ENCODE results near the gene NSD2. TPM values are rescaled to one million over a fixed set of nuclear protein-coding genes. Genes with fewer than 3 reads are reported as not detected.

Gene NSD2
- total RNA-seq, 4 donors from 2014 or later, result 30.9 to 63.7 (median 40.3) TPM

GRCh38 chr4:1948232-1948631 lies 77.0 kb downstream of the NSD2 start:
- Histone ChIP-seq H3K27me3 (no peaks in the 10 kb centered on the region), H3K36me3 (peaks cover 0 to 8% of the 10 kb centered on the region in 2 donors), H3K4me1 (no peaks in the 10 kb centered on the region), H3K9me3 (no peaks in the 10 kb centered on the region), H3K4me3 (replicated peaks in 1 of 3) (no peak overlapping the region), H3K27ac (no peak overlapping the region)
- intact Hi-C loops (cut with DNase I), result no loop called here
- 91 to 95% methylated on average over 16 of the region's 16 CpGs for WGBS, 2 donors
- TF ChIP-seq, protein P1, sequence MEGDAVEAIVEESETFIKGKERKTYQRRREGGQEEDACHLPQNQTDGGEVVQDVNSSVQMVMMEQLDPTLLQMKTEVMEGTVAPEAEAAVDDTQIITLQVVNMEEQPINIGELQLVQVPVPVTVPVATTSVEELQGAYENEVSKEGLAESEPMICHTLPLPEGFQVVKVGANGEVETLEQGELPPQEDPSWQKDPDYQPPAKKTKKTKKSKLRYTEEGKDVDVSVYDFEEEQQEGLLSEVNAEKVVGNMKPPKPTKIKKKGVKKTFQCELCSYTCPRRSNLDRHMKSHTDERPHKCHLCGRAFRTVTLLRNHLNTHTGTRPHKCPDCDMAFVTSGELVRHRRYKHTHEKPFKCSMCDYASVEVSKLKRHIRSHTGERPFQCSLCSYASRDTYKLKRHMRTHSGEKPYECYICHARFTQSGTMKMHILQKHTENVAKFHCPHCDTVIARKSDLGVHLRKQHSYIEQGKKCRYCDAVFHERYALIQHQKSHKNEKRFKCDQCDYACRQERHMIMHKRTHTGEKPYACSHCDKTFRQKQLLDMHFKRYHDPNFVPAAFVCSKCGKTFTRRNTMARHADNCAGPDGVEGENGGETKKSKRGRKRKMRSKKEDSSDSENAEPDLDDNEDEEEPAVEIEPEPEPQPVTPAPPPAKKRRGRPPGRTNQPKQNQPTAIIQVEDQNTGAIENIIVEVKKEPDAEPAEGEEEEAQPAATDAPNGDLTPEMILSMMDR (IDR thresholded peaks at IDR 0.05), result no peak
- TF ChIP-seq POLR2A (IDR thresholded peaks at IDR 0.05), result no peak
- DNase-seq, result no peak

DNA sequence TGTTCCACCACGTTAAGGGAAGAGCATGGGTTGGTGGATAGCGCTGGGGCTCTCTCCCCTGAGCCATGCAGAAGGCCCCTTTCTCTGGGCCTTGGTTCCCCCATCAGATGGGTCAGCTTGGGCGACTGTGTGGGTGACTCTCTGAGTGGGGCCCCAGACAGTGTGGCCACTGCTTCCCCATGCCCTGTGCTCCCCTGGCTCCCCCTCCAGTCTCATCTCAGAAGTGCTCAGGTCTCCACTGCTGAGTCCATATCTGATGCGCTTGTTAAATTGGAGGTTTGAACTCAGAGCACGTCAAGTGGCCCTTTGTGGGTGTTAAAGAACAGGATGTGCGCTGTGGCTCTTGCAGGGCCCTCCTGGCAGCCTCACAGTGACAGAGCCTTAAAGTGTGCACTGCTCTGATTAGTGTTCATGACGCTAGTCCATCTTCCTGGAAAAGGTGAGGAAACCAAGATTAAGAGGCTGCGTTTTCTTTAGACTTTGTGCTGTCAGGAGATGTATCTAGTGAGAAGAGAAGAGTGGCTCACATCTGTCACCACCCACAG lies 77.8 kb downstream of the NSD2 start:
- no peaks in the 10 kb centered on the region for H3K4me1 ChIP-seq
- TF ChIP-seq, protein P1 (IDR thresholded peaks at IDR 0.05), result no peak
- no peaks in the 10 kb centered on the region for H3K27me3 ChIP-seq
- no peak for DNase-seq
- no peak overlapping the region for H3K4me3 ChIP-seq (replicated peaks in 1 of 3)
- intact Hi-C loops (cut with DNase I), result no loop called here
- H3K36me3 ChIP-seq, result peaks cover 0 to 8% of the 10 kb centered on the region in 2 donors
- 95 to 96% methylated on average over 8 of the region's 8 CpGs for WGBS, 2 donors
- no peak overlapping the region for H3K27ac ChIP-seq
- no peaks in the 10 kb centered on the region for H3K9me3 ChIP-seq

- 94 to 95% methylated on average over 10 of the region's 10 CpGs for WGBS, 2 donors
- H3K4me3 ChIP-seq (replicated peaks in 1 of 3), result no peak overlapping the region
- H3K27me3 ChIP-seq, result no peaks in the 10 kb centered on the region
- H3K4me1 ChIP-seq, result no peaks in the 10 kb centered on the region
- H3K27ac ChIP-seq, result no peak overlapping the region
- DNase-seq, result no peak
- peaks cover 2 to 9% of the 10 kb centered on the region in 2 donors for H3K36me3 ChIP-seq
- no peaks in the 10 kb centered on the region for H3K9me3 ChIP-seq
- TF ChIP-seq POLR2A (IDR thresholded peaks at IDR 0.05), result no peak
- TF ChIP-seq, protein P1 (IDR thresholded peaks at IDR 0.05), result no peak
- intact Hi-C loops (cut with DNase I), result no loop called here
Observed at GRCh38 chr4:1950369-1950768, 79.2 kb downstream of the NSD2 start.

GRCh38 chr4:1952058-1952700 lies 81.0 kb downstream of the NSD2 start:
- peaks cover 7 to 14% of the 10 kb centered on the region in 2 donors for H3K36me3 ChIP-seq
- 91 to 99% methylated on average over 11 to 14 of the region's 20 CpGs for WGBS, 2 donors
- DNase-seq, result no peak

DNA sequence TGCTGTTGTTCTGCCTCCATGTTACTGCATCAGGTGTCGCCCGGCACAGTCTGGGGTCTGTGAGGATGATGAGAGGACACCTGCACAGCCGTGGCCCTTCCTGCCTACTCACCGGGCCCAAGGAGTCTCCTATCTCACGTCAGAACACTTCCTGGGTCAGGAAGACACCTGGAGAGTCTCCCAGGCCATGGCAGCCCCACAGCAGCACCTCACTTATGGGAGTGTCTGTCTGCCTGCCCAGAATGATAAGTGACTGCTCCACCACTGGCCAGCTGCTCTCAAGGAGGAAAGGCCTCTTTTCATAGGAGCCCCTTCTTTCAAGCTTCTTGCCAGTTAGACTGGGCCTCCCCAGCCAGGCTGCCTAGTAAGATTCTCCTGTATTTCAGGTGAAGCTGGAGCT lies 81.5 kb downstream of the NSD2 start:
- no peaks in the 10 kb centered on the region for H3K9me3 ChIP-seq
- no peak for DNase-seq
- no peaks in the 10 kb centered on the region for H3K4me1 ChIP-seq
- no peak for TF ChIP-seq POLR2A (IDR thresholded peaks at IDR 0.05)
- TF ChIP-seq, protein P1 (IDR thresholded peaks at IDR 0.05), result no peak
- no peak overlapping the region for H3K4me3 ChIP-seq (replicated peaks in 1 of 3)
- WGBS, 2 donors, result 89 to 94% methylated on average over 5 of the region's 5 CpGs
- peaks cover 7 to 14% of the 10 kb centered on the region in 2 donors for H3K36me3 ChIP-seq
- H3K27ac ChIP-seq, result no peak overlapping the region
- H3K27me3 ChIP-seq, result no peaks in the 10 kb centered on the region
- intact Hi-C loops (cut with DNase I), result no loop called here

More at GRCh38 chr4:1952058-1952700, 81.0 kb downstream of the NSD2 start:
- Histone ChIP-seq H3K4me1 (no peaks in the 10 kb centered on the region), H3K9me3 (no peaks in the 10 kb centered on the region), H3K27me3 (no peaks in the 10 kb centered on the region), H3K4me3 (replicated peaks in 1 of 3) (no peak overlapping the region), H3K27ac (no peak overlapping the region)
- intact Hi-C loops (cut with DNase I), result no loop called here
- TF ChIP-seq, protein P1 (IDR thresholded peaks at IDR 0.05), result no peak
- no peak for TF ChIP-seq POLR2A (IDR thresholded peaks at IDR 0.05)
